Esophagus squamous epithelium (tissue), 4 donors: ENCODE data around the gene COPB2.

Experiments
- CTCF ChIP-seq, 6 experiments: fragments of 450-650 bp in 4 of 6; fragments of 200-600 bp in 2 of 6; sonication (generic) in 2 of 6; IDR thresholded peaks; one replicate each; pipeline ENCODE4 v1.5.1; 2016 to 2019; ENCODE audit warnings: antibody characterized with exemption in 6 of 6, mild to moderate bottlenecking in 4 of 6, moderate library complexity in 4 of 6
- POLR2A ChIP-seq, 4 donors: fragments of 450-650 bp; IDR thresholded peaks; one replicate each; pipeline ENCODE4 v1.6.1; 2017; ENCODE audit warnings: antibody characterized with exemption in 4 of 4, mild to moderate bottlenecking in 4 of 4, moderate library complexity in 3 of 4

GRCh38 chr3:139414608-139415224 is 25.3 kb upstream of the COPB2 start:
- TF ChIP-seq CTCF (IDR thresholded peaks at IDR 0.05) (no peak), POLR2A (IDR thresholded peaks at IDR 0.05) (no peak)
